GM19099 (cell line): ENCODE measurements around the gene DISP2.
A peak's percentile ranks its signal among the peaks of the same experiment; 100 is the strongest.

ENCODE experiments used
- POLR2A ChIP-seq: IDR thresholded peaks from 3 replicates; pipeline ENCODE4 v1.6.1; 2011; ENCODE audit warnings: low read depth; ENCODE audit not compliant: insufficient read length; ENCODE audit errors: extremely low read depth

Gene DISP2

GRCh38 chr15:40405501-40406381 lies 47.7 kb downstream of the DISP2 start, which contains the start of gene IVD:
TSS of gene IVD (plus strand) at chr15:40405795. CDS start at chr15:40405828, 33 bp downstream.
- TF ChIP-seq POLR2A, result peak; percentile 87

GRCh38 chr15:40407330-40407990 lies 49.4 kb downstream of the DISP2 start:
- TF ChIP-seq POLR2A, result no peak

- no peak for TF ChIP-seq POLR2A
These were observed 51.3 kb downstream of the DISP2 start for GRCh38 chr15:40409366-40409765.

GRCh38 chr15:40410476-40410875 lies 52.5 kb downstream of the DISP2 start:
- TF ChIP-seq POLR2A, result no peak

- no peak for TF ChIP-seq POLR2A
These were observed 54.2 kb downstream of the DISP2 start for GRCh38 chr15:40412095-40412759.

GRCh38 chr15:40413036-40413435 lies 55.0 kb downstream of the DISP2 start:
- no peak for TF ChIP-seq POLR2A

GRCh38 chr15:40414816-40415215 lies 56.8 kb downstream of the DISP2 start:
- no peak for TF ChIP-seq POLR2A

- TF ChIP-seq POLR2A, result no peak
These were observed 57.2 kb downstream of the DISP2 start for GRCh38 chr15:40415226-40415625.

- TF ChIP-seq POLR2A, result no peak
These were observed 58.0 kb downstream of the DISP2 start for GRCh38 chr15:40416056-40416455.

- TF ChIP-seq POLR2A, result no peak
These were observed 60.1 kb downstream of the DISP2 start for GRCh38 chr15:40418126-40418525.

GRCh38 chr15:40420071-40420713 lies 62.2 kb downstream of the DISP2 start:
- TF ChIP-seq POLR2A, result no peak

- no peak for TF ChIP-seq POLR2A
These were observed 62.8 kb downstream of the DISP2 start for GRCh38 chr15:40420793-40421192.

GRCh38 chr15:40421246-40422157 lies 63.5 kb downstream of the DISP2 start:
- TF ChIP-seq POLR2A, result no peak

- TF ChIP-seq POLR2A, result no peak
These were observed 66.6 kb downstream of the DISP2 start for GRCh38 chr15:40424483-40425115.

GRCh38 chr15:40425681-40426080 lies 67.7 kb downstream of the DISP2 start:
- no peak for TF ChIP-seq POLR2A
